Neural progenitor cell (in vitro differentiated cells): ENCODE measurements around the gene NEU3. TPM values are rescaled to one million over a fixed set of nuclear protein-coding genes. Genes with fewer than 3 reads are reported as not detected.

Experiments
- DNase-seq: peaks from one replicate; pipeline ENCODE4 v3.0.0-alpha.2; 2016; ENCODE audit warnings: low spot score
- H2AFZ ChIP-seq: fragments of 200-600 bp; sonication (generic); replicated peaks from 2 replicates; pipeline ENCODE4 v1.6.1; 2016; ENCODE audit warnings: antibody characterized with exemption
- H3F3A ChIP-seq: fragments of 200-600 bp; sonication (generic); 2 replicates; pipeline ENCODE4 v1.6.1; 2016; ENCODE audit warnings: antibody characterized with exemption, low read depth
- H3K27ac ChIP-seq: fragments of 200-600 bp; sonication (generic); 2 replicates; pipeline ENCODE4 v1.5.1; 2016; ENCODE audit warnings: mild to moderate bottlenecking
- H3K27me3 ChIP-seq: fragments of 200-600 bp; sonication (generic); 2 replicates; pipeline ENCODE4 v1.6.1; 2016; ENCODE audit warnings: mild to moderate bottlenecking, moderate library complexity
- H3K36me3 ChIP-seq: fragments of 200-600 bp; sonication (generic); 2 replicates; pipeline ENCODE4 v1.5.1; 2016
- H3K4me1 ChIP-seq: fragments of 200-600 bp; sonication (generic); 2 replicates; pipeline ENCODE4 v1.6.1; 2016; ENCODE audit warnings: mixed run types
- H3K4me2 ChIP-seq: fragments of 200-600 bp; sonication (generic); 2 replicates; pipeline ENCODE4 v1.6.1; 2016
- H3K4me3 ChIP-seq: fragments of 200-600 bp; sonication (generic); 2 replicates; pipeline ENCODE4 v1.5.1; 2016
- H3K79me2 ChIP-seq: fragments of 200-600 bp; sonication (generic); 2 replicates; pipeline ENCODE4 v1.6.1; 2016; ENCODE audit warnings: low read depth
- H3K9ac ChIP-seq: fragments of 200-600 bp; sonication (generic); 2 replicates; pipeline ENCODE4 v1.6.1; 2016
- H3K9me3 ChIP-seq: fragments of 200-600 bp; sonication (generic); 2 replicates; pipeline ENCODE4 v1.5.1; 2016; ENCODE audit warnings: low read depth
- H4K20me1 ChIP-seq: fragments of 200-600 bp; sonication (generic); 2 replicates; pipeline ENCODE4 v1.6.1; 2016; ENCODE audit warnings: low read depth
- H3K27ac Mint-ChIP-seq: 3 replicates; pipeline ENCODE4 v1.8.0; 2021; ENCODE audit warnings: mixed read lengths
- H3K27me3 Mint-ChIP-seq: 2 replicates; pipeline ENCODE4 v1.8.0; 2022; ENCODE audit warnings: low read depth, mild to moderate bottlenecking, inconsistent platforms, moderate library complexity, mixed read lengths; ENCODE audit not compliant: insufficient read depth
- H3K36me3 Mint-ChIP-seq: 3 replicates; pipeline ENCODE4 v1.8.0; 2021; ENCODE audit warnings: mixed read lengths
- H3K4me1 Mint-ChIP-seq: 3 replicates; pipeline ENCODE4 v1.8.0; 2021; ENCODE audit warnings: mixed read lengths
- H3K4me3 Mint-ChIP-seq: 3 replicates; pipeline ENCODE4 v1.8.0; 2021; ENCODE audit warnings: mild to moderate bottlenecking, moderate library complexity, mixed read lengths
- H3K9me3 Mint-ChIP-seq: 3 replicates; pipeline ENCODE4 v1.8.0; 2020; ENCODE audit warnings: mixed read lengths
- CTCF ChIP-seq: fragments of 200-600 bp; sonication (generic); IDR thresholded peaks from 2 replicates; pipeline ENCODE4 v1.5.1; 2017; ENCODE audit warnings: antibody characterized with exemption, mild to moderate bottlenecking
- EZH2 ChIP-seq: fragments of 200-600 bp; sonication (generic); IDR thresholded peaks from 2 replicates; pipeline ENCODE4 v1.6.1; 2017; ENCODE audit warnings: antibody characterized with exemption, mild to moderate bottlenecking, moderate library complexity
- EZH2phosphoT487 ChIP-seq: fragments of 200-600 bp; sonication (generic); IDR thresholded peaks from 2 replicates; pipeline ENCODE4 v1.6.1; 2017; ENCODE audit warnings: antibody characterized with exemption
- total RNA-seq: library from RNA; depleted of rRNA; stranded (reverse); fragments of >200 nt; gene quantifications from 2 replicates; pipeline ENCODE4 v1.2.3, GENCODE V29; 2015; ENCODE audit warnings: low replicate concordance

NEU3 gene
- total RNA-seq, 1 donor from 2014 or later: 12.4 TPM

DNA sequence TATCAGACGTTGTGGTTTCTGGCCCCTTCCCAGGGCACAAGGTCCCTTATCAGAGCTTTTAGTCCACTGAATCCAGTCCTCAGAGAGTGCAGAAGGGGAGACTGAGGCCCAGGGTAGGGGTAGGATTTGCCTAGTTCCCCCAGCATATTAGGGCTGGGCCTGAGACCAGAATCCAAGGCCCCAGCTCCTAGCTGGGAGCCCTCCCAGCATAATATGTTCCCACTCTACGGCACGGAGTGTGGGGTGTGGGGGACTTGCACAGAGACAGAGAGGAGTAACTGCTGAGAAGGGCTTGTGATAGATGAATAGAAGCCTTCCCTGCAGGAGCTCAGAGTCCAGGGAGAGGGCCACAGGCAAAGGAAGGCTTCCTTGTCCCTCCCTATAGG lies 43.8 kb downstream of the NEU3 start:
- no peak for TF ChIP-seq EZH2phosphoT487
- TF ChIP-seq EZH2: no peak
- no peak for TF ChIP-seq CTCF
- peaks cover 8% of the 10 kb centered on the region for H3K4me1 Mint-ChIP-seq
- H3K9ac ChIP-seq: no peak overlapping the region
- no peaks in the 10 kb centered on the region for H3K36me3 ChIP-seq
- H3F3A ChIP-seq: no peaks in the 10 kb centered on the region
- no peaks in the 10 kb centered on the region for H3K9me3 Mint-ChIP-seq
- H3K36me3 Mint-ChIP-seq: no peaks in the 10 kb centered on the region
- no peak overlapping the region for H2AFZ ChIP-seq
- no peaks in the 10 kb centered on the region for H3K4me1 ChIP-seq
- no peak overlapping the region for H3K27ac ChIP-seq
- no peaks in the 10 kb centered on the region for H4K20me1 ChIP-seq
- DNase-seq: no peak
- no peak overlapping the region for H3K4me3 ChIP-seq
- no peak overlapping the region for H3K27ac Mint-ChIP-seq
- no peaks in the 10 kb centered on the region for H3K27me3 ChIP-seq
- peaks cover 11% of the 10 kb centered on the region for H3K27me3 Mint-ChIP-seq
- no peak overlapping the region for H3K4me2 ChIP-seq
- no peak overlapping the region for H3K4me3 Mint-ChIP-seq
- H3K9me3 ChIP-seq: no peaks in the 10 kb centered on the region
- no peaks in the 10 kb centered on the region for H3K79me2 ChIP-seq

DNA sequence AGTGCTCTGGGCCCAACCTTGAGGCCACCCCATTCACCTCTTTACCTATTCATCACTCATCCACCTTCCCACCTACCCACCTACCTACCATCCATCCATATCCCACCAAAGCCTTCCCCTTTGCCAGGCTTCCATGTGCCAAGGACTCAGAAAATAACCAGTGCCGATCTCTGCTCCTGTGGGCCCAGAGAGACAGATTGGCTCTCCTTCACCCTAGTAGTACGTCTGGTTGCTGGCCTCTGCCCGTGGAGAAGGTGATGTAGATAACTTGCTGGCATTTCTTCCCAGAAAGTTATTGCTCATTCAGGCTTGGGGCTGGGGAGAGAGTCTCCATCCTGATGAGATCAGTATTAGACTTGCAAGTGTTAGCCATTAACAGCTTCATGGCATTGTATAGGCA lies 45.2 kb downstream of the NEU3 start:
- no peak overlapping the region for H3K4me2 ChIP-seq
- no peak overlapping the region for H3K4me3 Mint-ChIP-seq
- H3K79me2 ChIP-seq: no peaks in the 10 kb centered on the region
- H3K9ac ChIP-seq: no peak overlapping the region
- H3K9me3 ChIP-seq: no peaks in the 10 kb centered on the region
- no peak overlapping the region for H3K27ac Mint-ChIP-seq
- H3K36me3 Mint-ChIP-seq: no peaks in the 10 kb centered on the region
- no peak overlapping the region for H3K4me3 ChIP-seq
- peaks cover 7% of the 10 kb centered on the region for H3K27me3 Mint-ChIP-seq
- H4K20me1 ChIP-seq: no peaks in the 10 kb centered on the region
- H3K36me3 ChIP-seq: no peaks in the 10 kb centered on the region
- H2AFZ ChIP-seq: no peak overlapping the region
- H3K27ac ChIP-seq: no peak overlapping the region
- H3K4me1 Mint-ChIP-seq: peaks cover 8% of the 10 kb centered on the region
- H3F3A ChIP-seq: no peaks in the 10 kb centered on the region
- H3K4me1 ChIP-seq: no peaks in the 10 kb centered on the region
- DNase-seq: no peak
- H3K27me3 ChIP-seq: no peaks in the 10 kb centered on the region
- TF ChIP-seq CTCF (no peak), EZH2phosphoT487 (no peak), EZH2 (no peak)
- no peaks in the 10 kb centered on the region for H3K9me3 Mint-ChIP-seq

GRCh38 chr11:75035256-75035655 lies 46.5 kb downstream of the NEU3 start:
- Histone ChIP-seq H3K4me2 (no peak overlapping the region), H3F3A (no peaks in the 10 kb centered on the region), H3K4me1 (no peaks in the 10 kb centered on the region), H3K9ac (no peak overlapping the region), H3K27me3 (no peaks in the 10 kb centered on the region), H3K9me3 (no peaks in the 10 kb centered on the region), H3K27ac (no peak overlapping the region), H2AFZ (no peak overlapping the region), H3K36me3 (no peaks in the 10 kb centered on the region), H3K4me3 (no peak overlapping the region), H4K20me1 (no peaks in the 10 kb centered on the region), H3K79me2 (no peaks in the 10 kb centered on the region)
- no peak overlapping the region for H3K27ac Mint-ChIP-seq
- peaks cover 8% of the 10 kb centered on the region for H3K4me1 Mint-ChIP-seq
- no peaks in the 10 kb centered on the region for H3K36me3 Mint-ChIP-seq
- TF ChIP-seq EZH2 (no peak), CTCF (no peak), EZH2phosphoT487 (no peak)
- no peak for DNase-seq
- peaks cover 7% of the 10 kb centered on the region for H3K27me3 Mint-ChIP-seq
- H3K4me3 Mint-ChIP-seq: no peak overlapping the region
- H3K9me3 Mint-ChIP-seq: no peaks in the 10 kb centered on the region
